Adrenal gland (tissue), 12 donors: ENCODE data around the gene MICB. TPM values are rescaled to one million over a fixed set of nuclear protein-coding genes. Genes with fewer than 3 reads are reported as not detected.

Experiments
- DNase-seq, 7 donors: peaks; one replicate each; pipeline ENCODE4 v3.0.0-alpha.2; 2019 to 2020
- H3K27ac ChIP-seq, 5 donors: fragments of 200-600 bp; sonication (generic) in 4 of 5; 1 replicate in 3 of 5; 2 replicates in 2 of 5; pipeline versions ENCODE4 v1.5.1 to v1.8.0; 2016 to 2020; ENCODE audit warnings: mild to moderate bottlenecking in 1 of 5
- H3K27me3 ChIP-seq: fragments of 200-600 bp; 2 replicates; pipeline ENCODE4 v1.8.0; 2021
- H3K36me3 ChIP-seq, 2 donors: fragments of 200-600 bp; replicated peaks in 1 of 2; 1 replicate in 1 of 2; 2 replicates in 1 of 2; pipeline versions ENCODE4 v1.5.1 to v1.8.0; 2018 to 2022
- H3K4me1 ChIP-seq, 2 donors: fragments of 200-600 bp; replicated peaks in 1 of 2; 1 replicate in 1 of 2; 2 replicates in 1 of 2; pipeline versions ENCODE4 v1.5.1 to v1.8.0; 2018 to 2021
- H3K4me3 ChIP-seq, 4 donors: fragments of 200-600 bp; sonication (generic) in 3 of 4; one replicate each; pipeline ENCODE4 v1.5.1; 2016 to 2018
- H3K9me3 ChIP-seq, 3 donors: fragments of 200-600 bp; sonication (generic) in 1 of 3; replicated peaks in 1 of 3; 1 replicate in 2 of 3; 2 replicates in 1 of 3; pipeline versions ENCODE4 v1.5.1 to v1.8.0; 2016 to 2021
- CTCF ChIP-seq, 6 experiments: fragments of 450-650 bp in 4 of 6; fragments of 200-600 bp in 2 of 6; sonication (generic) in 1 of 6; IDR thresholded peaks; 1 replicate in 5 of 6; 2 replicates in 1 of 6; pipeline versions ENCODE4 v1.5.1 to v1.8.0; 2016 to 2021; ENCODE audit warnings: antibody characterized with exemption in 6 of 6, mild to moderate bottlenecking in 2 of 6, moderate library complexity in 1 of 6
- POLR2A ChIP-seq, 2 donors: fragments of 450-650 bp; IDR thresholded peaks; one replicate each; pipeline ENCODE4 v1.6.1; 2017; ENCODE audit warnings: antibody characterized with exemption in 2 of 2, mild to moderate bottlenecking in 2 of 2, moderate library complexity in 1 of 2
- WGBS, 4 donors: extraction: QIAGEN DNeasy Blood & Tissue Kit in 2 of 4; methylation state at CpG; one replicate each; pipeline versions ENCODE4 v1.1.5 to v1.1.7; 2013 to 2017; 5-methylcytosine and 5-hydroxymethylcytosine counted together
- intact Hi-C, 2 donors: fragments of 100-400 bp; cut with DNase I; formaldehyde crosslinking; loops; one replicate each; pipeline versions ENCODE4 v1.14.1 to v1.15.0; 2022 to 2023
- polyA plus RNA-seq, 3 donors: library from polyadenylated mRNA; stranded (reverse); fragments of 200-250 nt in 2 of 3; fragments of 350-450 nt in 1 of 3; fragmentation: Illumina TruSeq in 1 of 3; extraction: RNeasy Lipid Tissue Mini Kit (QIAGEN cat#74804) in 1 of 3; gene quantifications; one replicate each; pipeline ENCODE4 v1.2.3, GENCODE V29; 2013 to 2014
- total RNA-seq, 9 donors: library from RNA; depleted of rRNA in 4 of 9; stranded (reverse); fragments of >200 nt in 4 of 9; fragments of 120-200 nt in 1 of 9; fragmentation: NEBNext Ultra II Directional in 1 of 9; extraction: Animal tissue kit (Norgen Biotek cat#: 25700) in 1 of 9; gene quantifications; one replicate each; pipeline versions ENCODE4 v1.1.0 to v1.2.4, GENCODE V29; 2013 to 2023
- donor health status: healthy with polysubstance abuse.
- donor health status: Bipolar disorder and iron deficiency.
- donor health status: DM: yes; HTN: yes; CAD: no.
- donor health status: DM: no; HTN: no; CAD: no.
- donor health status: DM: no; HTN: no; CAD: no.
- donor health status: DM: yes; HTN: yes; CAD: no.

Gene MICB
- total and polyA plus RNA-seq, 12 donors, result 0.57 to 3.3 (median 2.9) TPM

- no peaks in the 10 kb centered on the region for H3K27me3 ChIP-seq
- intact Hi-C loops, result loop anchor here (5.0 kb wide), 1 partner anchor 42 kb away; the partner anchor contains the start of gene MICB (in 2 of the 2)
- peaks cover 20 to 45% of the 10 kb centered on the region in 2 donors for H3K4me1 ChIP-seq
- H3K4me3 ChIP-seq, result no peak overlapping the region
- no peak for TF ChIP-seq POLR2A (IDR thresholded peaks at IDR 0.05)
- no peak for TF ChIP-seq CTCF (IDR thresholded peaks at IDR 0.05)
- DNase-seq, result peak in 1 of 7 donors; percentile 48
- WGBS, 4 donors, result 47 to 51% (median 49%) methylated on average over 6 of the region's 6 CpGs
- no peaks in the 10 kb centered on the region for H3K9me3 ChIP-seq
- peaks cover 0 to 64% of the 10 kb centered on the region in 2 donors for H3K36me3 ChIP-seq
- peak overlapping the region in 1 of 5 donors; percentile 1 for H3K27ac ChIP-seq
Observed at GRCh38 chr6:31538805-31539400, 41.0 kb downstream of the MICB start.

DNA sequence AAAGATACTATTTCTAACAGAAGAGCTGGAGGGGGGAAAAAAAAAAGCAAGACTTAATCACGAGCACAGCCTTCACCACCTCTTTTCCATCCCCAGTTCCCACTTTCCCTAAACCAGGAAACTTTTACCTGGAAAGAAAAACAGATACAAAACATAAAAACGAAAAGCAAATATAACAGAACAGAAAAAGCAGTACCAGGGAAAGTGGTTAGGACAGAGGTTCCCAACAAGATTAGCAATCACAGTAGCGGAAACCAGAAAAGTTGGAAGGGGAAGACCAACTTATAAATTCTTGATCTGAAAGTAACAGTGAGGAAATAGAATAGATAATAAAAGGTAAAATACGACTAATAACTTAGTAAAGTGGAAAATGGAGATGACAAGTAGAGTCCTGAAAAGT, 42.7 kb downstream of the MICB start:
- no peaks in the 10 kb centered on the region for H3K27me3 ChIP-seq
- peak overlapping the region in 3 of 5 donors; percentile 94 to 98 (median 96) for H3K27ac ChIP-seq
- peaks cover 20 to 45% of the 10 kb centered on the region in 2 donors for H3K4me1 ChIP-seq
- peaks cover 0 to 47% of the 10 kb centered on the region in 2 donors for H3K36me3 ChIP-seq
- H3K4me3 ChIP-seq, result peak overlapping the region in 3 of 4 donors; percentile 44 to 86 (median 78)
- no peak for TF ChIP-seq POLR2A (IDR thresholded peaks at IDR 0.05)
- TF ChIP-seq CTCF (IDR thresholded peaks at IDR 0.05), result no peak
- no peak for DNase-seq
- 11 to 16% (median 15%) methylated on average over 4 of the region's 4 CpGs for WGBS, 4 donors
- H3K9me3 ChIP-seq, result no peaks in the 10 kb centered on the region
- intact Hi-C loops, result no loop called here

DNA sequence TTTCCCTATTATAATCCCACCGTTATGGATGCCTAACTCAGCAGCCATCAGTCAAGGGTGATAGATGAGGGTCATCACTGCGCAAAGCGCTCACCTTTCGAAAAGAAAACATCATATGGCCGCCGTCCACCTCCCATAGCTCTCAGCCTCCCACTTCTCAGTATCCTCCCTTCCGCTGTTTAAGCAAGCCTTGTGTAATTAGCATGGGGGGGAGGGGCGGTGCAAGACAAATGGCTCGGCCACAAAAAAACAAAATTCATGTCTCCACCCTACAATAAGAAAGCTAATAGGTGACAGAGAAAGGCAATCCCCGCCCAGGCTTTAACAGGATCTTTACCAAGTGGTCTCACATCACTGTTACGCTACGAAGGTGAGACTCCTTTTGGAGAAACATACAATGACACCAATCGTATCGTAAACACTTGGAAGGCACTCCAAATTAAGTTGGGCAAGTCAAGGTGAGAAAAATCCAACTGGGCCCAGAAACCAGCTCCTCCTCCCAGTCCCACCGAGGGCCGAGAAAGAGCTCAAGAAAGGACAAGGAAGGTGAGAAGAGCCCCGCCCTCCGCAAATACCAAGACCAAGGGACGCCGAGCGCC, 43.2 kb downstream of the MICB start:
- WGBS, 4 donors, result 0 to 1% (median 0%) methylated on average over 17 to 21 of the region's 21 CpGs

More for the DNA sequence above, 43.2 kb downstream of the MICB start:
- peak in 6 of 7 donors; percentile 53 to 78 (median 62) for DNase-seq
- peaks cover 0 to 42% of the 10 kb centered on the region in 2 donors for H3K36me3 ChIP-seq
- no peaks in the 10 kb centered on the region for H3K9me3 ChIP-seq
- H3K27ac ChIP-seq, result peak overlapping the region; percentile 78 to 98 (median 94)
- intact Hi-C loops, result no loop called here
- no peak for TF ChIP-seq CTCF (IDR thresholded peaks at IDR 0.05)
- TF ChIP-seq POLR2A (IDR thresholded peaks at IDR 0.05), result no peak
- no peaks in the 10 kb centered on the region for H3K27me3 ChIP-seq
- H3K4me1 ChIP-seq, result peaks cover 20 to 47% of the 10 kb centered on the region in 2 donors
- H3K4me3 ChIP-seq, result peak overlapping the region; percentile 44 to 86 (median 81)
